SH-SY5Y (cell line): Measurements from ENCODE around the gene TP53I11.

Experiments
- GATA2 ChIP-seq: IDR thresholded peaks from 2 replicates; pipeline ENCODE4 v1.6.1; 2011; ENCODE audit warnings: mild to moderate bottlenecking, low read depth, low read length
- GATA3 ChIP-seq: IDR thresholded peaks from 2 replicates; pipeline ENCODE4 v1.6.1; 2011; ENCODE audit warnings: low read depth, mild to moderate bottlenecking, low read length, moderate library complexity

GRCh38 chr11:44915004-44915403 is 35.7 kb downstream of the TP53I11 start:
- TF ChIP-seq GATA2 (no peak), GATA3 (no peak)
